ENCODE results near the gene VTI1B. TPM values are rescaled to one million over a fixed set of nuclear protein-coding genes. Genes with fewer than 3 reads are reported as not detected.
"Not testable (repeated sequence)": the region's sequence is repeated elsewhere in the genome, so short reads cannot be mapped to it uniquely, and the experiment has no call there.

VTI1B gene
- total RNA-seq, 4 donors from 2014 or later = 78.5 to 104 (median 83.3) TPM

- Histone ChIP-seq H3K4me1 (peaks cover 11 to 12% (median 12%) of the 10 kb centered on the region in 4 donors), H3K27ac (replicated peaks in 1 of 4) (no peak overlapping the region), H3K9me3 (no peaks in the 10 kb centered on the region), H3K27me3 (no peaks in the 10 kb centered on the region), H3K4me3 (no peak overlapping the region), H3K36me3 (no peaks in the 10 kb centered on the region)
- no peak for TF ChIP-seq EP300 (IDR thresholded peaks at IDR 0.05)
- no peak for TF ChIP-seq POLR2AphosphoS5 (IDR thresholded peaks at IDR 0.05)
- no peak for TF ChIP-seq POLR2A (IDR thresholded peaks at IDR 0.05; ENCODE audit: low read depth)
- TF ChIP-seq CTCF (IDR thresholded peaks at IDR 0.05) = no peak
- WGBS = 68% methylated on average over 2 of the region's 2 CpGs
- intact Hi-C loops (cut with DNase I) = no loop called here
- DNase-seq (ENCODE audit: extremely low spot score) = no peak
Observed at GRCh38 chr14:67718265-67718664, 43.8 kb upstream of the VTI1B start.

- no peak overlapping the region for H3K27ac ChIP-seq (replicated peaks in 1 of 4)
- DNase-seq (ENCODE audit: extremely low spot score) = no peak
- H3K27me3 ChIP-seq = no peaks in the 10 kb centered on the region
- TF ChIP-seq POLR2A (IDR thresholded peaks at IDR 0.05; ENCODE audit: low read depth) (no peak), CTCF (IDR thresholded peaks at IDR 0.05) (no peak), EP300 (IDR thresholded peaks at IDR 0.05) (no peak), POLR2AphosphoS5 (IDR thresholded peaks at IDR 0.05) (no peak)
- peaks cover 2 to 4% (median 3%) of the 10 kb centered on the region in 4 donors for H3K4me1 ChIP-seq
- H3K36me3 ChIP-seq = no peaks in the 10 kb centered on the region
- no peaks in the 10 kb centered on the region for H3K9me3 ChIP-seq
- intact Hi-C loops (cut with DNase I) = no loop called here
- no peak overlapping the region for H3K4me3 ChIP-seq
- WGBS = 96% methylated on average over 1 of the region's 1 CpG
Observed at GRCh38 chr14:67717048-67717447, 42.6 kb upstream of the VTI1B start.

GRCh38 chr14:67710209-67710608 is 35.8 kb upstream of the VTI1B start:
- intact Hi-C loops (cut with DNase I) = no loop called here
- no peak for DNase-seq (ENCODE audit: extremely low spot score)
- Histone ChIP-seq H3K27me3 (no peaks in the 10 kb centered on the region), H3K36me3 (no peaks in the 10 kb centered on the region), H3K4me3 (no peak overlapping the region), H3K4me1 (no peaks in the 10 kb centered on the region), H3K27ac (replicated peaks in 1 of 4) (no peak overlapping the region), H3K9me3 (no peaks in the 10 kb centered on the region)
- TF ChIP-seq EP300 (IDR thresholded peaks at IDR 0.05) (no peak), POLR2AphosphoS5 (IDR thresholded peaks at IDR 0.05) (no peak), POLR2A (IDR thresholded peaks at IDR 0.05; ENCODE audit: low read depth) (no peak), CTCF (IDR thresholded peaks at IDR 0.05) (no peak)
- WGBS = 91% methylated on average over 2 of the region's 2 CpGs

- H3K4me1 ChIP-seq; H3K27me3 ChIP-seq; H3K9me3 ChIP-seq; H3K36me3 ChIP-seq; H3K4me3 ChIP-seq; H3K27ac ChIP-seq (replicated peaks in 1 of 4); DNase-seq (ENCODE audit: extremely low spot score): not testable (repeated sequence)
- intact Hi-C loops (cut with DNase I) = loop anchor here (10.0 kb wide), 1 partner anchor 125 kb away; no protein-coding TSS in a partner anchor
- WGBS = 75% methylated on average over 1 of the region's 1 CpG
Observed at GRCh38 chr14:67709796-67710195, 35.4 kb upstream of the VTI1B start.

GRCh38 chr14:67709346-67709745 is 34.9 kb upstream of the VTI1B start:
- not testable (repeated sequence) for H3K4me1 ChIP-seq; DNase-seq (ENCODE audit: extremely low spot score); H3K36me3 ChIP-seq; H3K4me3 ChIP-seq; H3K27me3 ChIP-seq; H3K9me3 ChIP-seq; H3K27ac ChIP-seq (replicated peaks in 1 of 4)
- intact Hi-C loops (cut with DNase I) = loop anchor here (10.0 kb wide), 1 partner anchor 125 kb away; no protein-coding TSS in a partner anchor

GRCh38 chr14:67705211-67705610 is 30.8 kb upstream of the VTI1B start:
- Histone ChIP-seq H3K27me3 (no peaks in the 10 kb centered on the region), H3K9me3 (no peaks in the 10 kb centered on the region), H3K4me3 (no peak overlapping the region), H3K27ac (replicated peaks in 1 of 4) (no peak overlapping the region), H3K4me1 (no peaks in the 10 kb centered on the region), H3K36me3 (no peaks in the 10 kb centered on the region)
- intact Hi-C loops (cut with DNase I) = loop anchor here (10.0 kb wide), 1 partner anchor 120 kb away; no protein-coding TSS in a partner anchor
- no peak for DNase-seq (ENCODE audit: extremely low spot score)
- WGBS = 66% methylated on average over 3 of the region's 3 CpGs
- TF ChIP-seq POLR2AphosphoS5 (IDR thresholded peaks at IDR 0.05) (no peak), POLR2A (IDR thresholded peaks at IDR 0.05; ENCODE audit: low read depth) (no peak), EP300 (IDR thresholded peaks at IDR 0.05) (no peak), CTCF (IDR thresholded peaks at IDR 0.05) (no peak)

Data from esophagus muscularis mucosa (tissue), 4 donors.